ENCODE measurements around the gene PLA2G4A.

- TF ChIP-seq EZH2 (IDR thresholded peaks at IDR 0.05; ENCODE audit: borderline replicate concordance, low read length) (no peak), CTCF (IDR thresholded peaks at IDR 0.05; ENCODE audit: low read length) (no peak)
Measured at GRCh38 chr1:186978596-186979556, 150.1 kb downstream of the PLA2G4A start.

All from OCI-LY1 (cell line).